ENCODE data around the gene CCDC174. TPM values are rescaled to one million over a fixed set of nuclear protein-coding genes. Genes with fewer than 3 reads are reported as not detected.

The CCDC174 gene
- total and polyA plus RNA-seq, 2 of the 4 experiments (the other 2 are of a cell fraction) = 5.9 to 9.6 TPM

DNA sequence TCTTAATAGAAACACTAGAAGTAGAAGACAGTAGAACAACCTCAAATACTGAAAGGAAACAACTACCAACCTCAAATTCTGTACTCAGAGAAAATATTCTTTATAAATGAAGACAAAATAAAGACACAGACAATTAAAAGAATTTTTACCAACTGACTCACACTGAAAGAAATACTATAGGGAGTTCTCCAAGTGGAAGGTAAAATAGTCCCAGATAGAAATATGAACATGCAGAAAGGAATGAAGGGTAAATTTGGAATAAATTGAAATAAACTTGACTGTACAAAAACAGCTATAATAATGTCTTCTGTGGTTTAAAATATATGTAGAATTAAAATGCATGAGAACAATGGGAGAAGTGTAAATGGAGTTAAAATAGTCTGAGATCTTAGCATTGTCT lies 36.7 kb upstream of the CCDC174 start:
- in situ Hi-C loops (cut with MboI; ENCODE audit: low sequenced_read_pairs) (no loop called here), intact Hi-C loops (cut with micrococcal nuclease) (no loop called here), dilution Hi-C loops (cut with HindIII; ENCODE audit: low sequenced_read_pairs, unreplicated experiment) (no loop called here)
- Histone ChIP-seq H2AFZ (replicated peaks; ENCODE audit: low read length, poor library complexity) (no peak overlapping the region), H3K23ac (ENCODE audit: low read depth, low read length) (no peak overlapping the region), H3K27me3 (ENCODE audit: control insufficient read depth, insufficient read depth, low read length) (peaks cover 13% of the 10 kb centered on the region), H2BK5ac (ENCODE audit: low read depth, low read length, poor library complexity, severe bottlenecking) (no peak overlapping the region), H2BK20ac (ENCODE audit: low read depth, low read length) (no peak overlapping the region), H4K91ac (ENCODE audit: insufficient read depth, low read depth, low read length) (no peak overlapping the region), H4K5ac (ENCODE audit: low read depth, low read length) (no peak overlapping the region), H3K9me3 (ENCODE audit: control insufficient read depth, insufficient read depth, low read length) (no peaks in the 10 kb centered on the region), H3K4ac (ENCODE audit: low read depth, low read length) (no peak overlapping the region), H3K14ac (replicated peaks; ENCODE audit: low read depth, low read length) (no peak overlapping the region), H4K20me1 (ENCODE audit: insufficient read depth, low read length) (no peaks in the 10 kb centered on the region), H3K4me2 (ENCODE audit: low read depth, low read length) (no peak overlapping the region), H3K18ac (ENCODE audit: low read depth, low read length) (no peak overlapping the region), H2AK5ac (ENCODE audit: low read depth, low read length) (no peak overlapping the region), H3K9ac (ENCODE audit: low read depth, low read length) (no peak overlapping the region), H2BK120ac (ENCODE audit: low read depth, low read length) (no peak overlapping the region), H4K8ac (ENCODE audit: low read depth in 2 of 2, low read length in 2 of 2) (no peak overlapping the region), H3K79me1 (ENCODE audit: low read depth in 1 of 2, low read length in 2 of 2) (no peaks in the 10 kb centered on the region), H3K36me3 (ENCODE audit: control insufficient read depth, insufficient read depth, low read length) (no peaks in the 10 kb centered on the region), H2AK9ac (replicated peaks; ENCODE audit: low read depth, low read length, poor library complexity) (no peak overlapping the region), H3K4me1 (ENCODE audit: control insufficient read depth, insufficient read depth, low read length) (no peaks in the 10 kb centered on the region), H3K27ac (ENCODE audit: insufficient read depth, low read length) (no peak overlapping the region), H2BK15ac (ENCODE audit: low read depth, low read length) (no peak overlapping the region), H3K56ac (ENCODE audit: extremely low read depth, insufficient read depth, low read length) (no peak overlapping the region), H3K9me1 (ENCODE audit: insufficient read depth, low read length) (no peaks in the 10 kb centered on the region), H3K4me3 (ENCODE audit: insufficient read depth, low read depth, low read length) (no peak overlapping the region)
- ChIA-PET CTCF (no interaction called here), POLR2A (ENCODE audit: unreplicated experiment) (no interaction called here)
- no peak for ATAC-seq (ENCODE audit: low read depth)
- no peak for DNase-seq
- no TSS peak for BruUV-seq (replicated peaks)
- TF ChIP-seq RFX5 (IDR thresholded peaks at IDR 0.05; ENCODE audit: low read depth, low read length) (no peak), NFE2L2 (IDR thresholded peaks at IDR 0.05; ENCODE audit: low read depth, low read length) (no peak), RCOR1 (IDR thresholded peaks at IDR 0.05; ENCODE audit: insufficient replicate concordance, low read length) (no peak), MAFK (IDR thresholded peaks at IDR 0.05; ENCODE audit: low read depth, low read length) (no peak), CHD1 (IDR thresholded peaks at IDR 0.05; ENCODE audit: low read depth, low read length) (no peak), POLR2A (IDR thresholded peaks at IDR 0.05; ENCODE audit: low read depth, low read length) (no peak), BHLHE40 (IDR thresholded peaks at IDR 0.05; ENCODE audit: low read depth, low read length) (no peak), FOS (IDR thresholded peaks at IDR 0.05; ENCODE audit: low read depth, low read length) (no peak), CEBPB (IDR thresholded peaks at IDR 0.05; ENCODE audit: low read depth, low read length) (no peak)
- TF ChIP-seq, protein P1, sequence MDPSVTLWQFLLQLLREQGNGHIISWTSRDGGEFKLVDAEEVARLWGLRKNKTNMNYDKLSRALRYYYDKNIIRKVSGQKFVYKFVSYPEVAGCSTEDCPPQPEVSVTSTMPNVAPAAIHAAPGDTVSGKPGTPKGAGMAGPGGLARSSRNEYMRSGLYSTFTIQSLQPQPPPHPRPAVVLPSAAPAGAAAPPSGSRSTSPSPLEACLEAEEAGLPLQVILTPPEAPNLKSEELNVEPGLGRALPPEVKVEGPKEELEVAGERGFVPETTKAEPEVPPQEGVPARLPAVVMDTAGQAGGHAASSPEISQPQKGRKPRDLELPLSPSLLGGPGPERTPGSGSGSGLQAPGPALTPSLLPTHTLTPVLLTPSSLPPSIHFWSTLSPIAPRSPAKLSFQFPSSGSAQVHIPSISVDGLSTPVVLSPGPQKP (IDR thresholded peaks at IDR 0.05; ENCODE audit: borderline replicate concordance, low read depth, low read length) = no peak
- TF ChIP-seq, protein P2, sequence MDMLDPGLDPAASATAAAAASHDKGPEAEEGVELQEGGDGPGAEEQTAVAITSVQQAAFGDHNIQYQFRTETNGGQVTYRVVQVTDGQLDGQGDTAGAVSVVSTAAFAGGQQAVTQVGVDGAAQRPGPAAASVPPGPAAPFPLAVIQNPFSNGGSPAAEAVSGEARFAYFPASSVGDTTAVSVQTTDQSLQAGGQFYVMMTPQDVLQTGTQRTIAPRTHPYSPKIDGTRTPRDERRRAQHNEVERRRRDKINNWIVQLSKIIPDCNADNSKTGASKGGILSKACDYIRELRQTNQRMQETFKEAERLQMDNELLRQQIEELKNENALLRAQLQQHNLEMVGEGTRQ (IDR thresholded peaks at IDR 0.05; ENCODE audit: low read depth, low read length) = no peak
- TF ChIP-seq, protein P3, sequence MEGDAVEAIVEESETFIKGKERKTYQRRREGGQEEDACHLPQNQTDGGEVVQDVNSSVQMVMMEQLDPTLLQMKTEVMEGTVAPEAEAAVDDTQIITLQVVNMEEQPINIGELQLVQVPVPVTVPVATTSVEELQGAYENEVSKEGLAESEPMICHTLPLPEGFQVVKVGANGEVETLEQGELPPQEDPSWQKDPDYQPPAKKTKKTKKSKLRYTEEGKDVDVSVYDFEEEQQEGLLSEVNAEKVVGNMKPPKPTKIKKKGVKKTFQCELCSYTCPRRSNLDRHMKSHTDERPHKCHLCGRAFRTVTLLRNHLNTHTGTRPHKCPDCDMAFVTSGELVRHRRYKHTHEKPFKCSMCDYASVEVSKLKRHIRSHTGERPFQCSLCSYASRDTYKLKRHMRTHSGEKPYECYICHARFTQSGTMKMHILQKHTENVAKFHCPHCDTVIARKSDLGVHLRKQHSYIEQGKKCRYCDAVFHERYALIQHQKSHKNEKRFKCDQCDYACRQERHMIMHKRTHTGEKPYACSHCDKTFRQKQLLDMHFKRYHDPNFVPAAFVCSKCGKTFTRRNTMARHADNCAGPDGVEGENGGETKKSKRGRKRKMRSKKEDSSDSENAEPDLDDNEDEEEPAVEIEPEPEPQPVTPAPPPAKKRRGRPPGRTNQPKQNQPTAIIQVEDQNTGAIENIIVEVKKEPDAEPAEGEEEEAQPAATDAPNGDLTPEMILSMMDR (conservative IDR thresholded peaks at IDR 0.05; ENCODE audit: low read depth, low read length) = no peak

Measured in IMR-90 (cell line).